WTC11 (cell line): Measurements from ENCODE around the gene SLC35B4.

Experiments
- FOXK1 ChIP-seq: sonication (generic); formaldehyde crosslinking; IDR thresholded peaks from 2 replicates; pipeline ENCODE4 v1.8.0; 2022; ENCODE audit warnings: mild to moderate bottlenecking, moderate library complexity, missing genetic modification reagents
- NFYB ChIP-seq: sonication (generic); formaldehyde crosslinking; conservative IDR thresholded peaks from 2 replicates; pipeline ENCODE4 v1.8.0; 2022; ENCODE audit warnings: low read depth, missing genetic modification reagents
- SMAD3 ChIP-seq: sonication (generic); formaldehyde crosslinking; IDR thresholded peaks from 2 replicates; pipeline ENCODE4 v1.8.0; 2022; ENCODE audit warnings: missing genetic modification reagents, mild to moderate bottlenecking, borderline replicate concordance
- TEAD4 ChIP-seq: sonication (generic); formaldehyde crosslinking; IDR thresholded peaks from 2 replicates; pipeline ENCODE4 v1.8.0; 2022; ENCODE audit warnings: mild to moderate bottlenecking, missing genetic modification reagents
- TF ChIP-seq, protein P1 (sequence below): sonication (generic); formaldehyde crosslinking; IDR thresholded peaks from 2 replicates; pipeline ENCODE4 v1.8.0; 2022; ENCODE audit warnings: missing genetic modification reagents
- TF ChIP-seq, protein P2 (sequence below): sonication (generic); formaldehyde crosslinking; IDR thresholded peaks from 2 replicates; pipeline ENCODE4 v1.8.1; 2022; ENCODE audit warnings: mild to moderate bottlenecking, moderate library complexity, missing genetic modification reagents
- TF ChIP-seq, protein P3 (sequence below): fragments of 200-600 bp; IDR thresholded peaks from 2 replicates; pipeline ENCODE4 v1.8.0; 2022; ENCODE audit warnings: antibody characterized with exemption
- TF ChIP-seq, protein P4 (sequence below): sonication (generic); formaldehyde crosslinking; IDR thresholded peaks from 2 replicates; pipeline ENCODE4 v1.8.1; 2023; ENCODE audit warnings: mild to moderate bottlenecking, missing genetic modification reagents, moderate library complexity

DNA sequence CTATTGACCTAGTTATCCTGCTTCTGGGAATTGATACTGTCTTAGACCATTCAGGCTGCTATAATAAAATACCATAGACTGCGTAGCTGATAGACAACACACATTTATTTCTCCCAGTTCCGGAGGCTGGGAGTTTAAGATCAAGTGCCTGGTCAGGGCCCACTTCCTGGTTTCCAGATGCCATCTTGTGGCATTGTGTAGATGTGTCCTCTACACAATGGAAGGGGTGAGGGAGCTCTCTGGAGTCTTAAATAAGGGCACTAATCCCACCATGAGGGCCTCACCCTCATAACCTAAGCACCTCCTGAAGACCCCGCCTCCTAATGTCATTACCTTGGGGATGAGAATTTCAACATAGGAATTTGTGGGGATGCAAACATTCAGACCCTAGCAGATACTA, 62.4 kb downstream of the SLC35B4 start:
- TF ChIP-seq SMAD3 (CRISPR knock-in tag) (no peak), FOXK1 (CRISPR knock-in tag) (no peak), NFYB (CRISPR knock-in tag) (no peak), TEAD4 (CRISPR knock-in tag) (no peak)
- TF ChIP-seq, protein P1, sequence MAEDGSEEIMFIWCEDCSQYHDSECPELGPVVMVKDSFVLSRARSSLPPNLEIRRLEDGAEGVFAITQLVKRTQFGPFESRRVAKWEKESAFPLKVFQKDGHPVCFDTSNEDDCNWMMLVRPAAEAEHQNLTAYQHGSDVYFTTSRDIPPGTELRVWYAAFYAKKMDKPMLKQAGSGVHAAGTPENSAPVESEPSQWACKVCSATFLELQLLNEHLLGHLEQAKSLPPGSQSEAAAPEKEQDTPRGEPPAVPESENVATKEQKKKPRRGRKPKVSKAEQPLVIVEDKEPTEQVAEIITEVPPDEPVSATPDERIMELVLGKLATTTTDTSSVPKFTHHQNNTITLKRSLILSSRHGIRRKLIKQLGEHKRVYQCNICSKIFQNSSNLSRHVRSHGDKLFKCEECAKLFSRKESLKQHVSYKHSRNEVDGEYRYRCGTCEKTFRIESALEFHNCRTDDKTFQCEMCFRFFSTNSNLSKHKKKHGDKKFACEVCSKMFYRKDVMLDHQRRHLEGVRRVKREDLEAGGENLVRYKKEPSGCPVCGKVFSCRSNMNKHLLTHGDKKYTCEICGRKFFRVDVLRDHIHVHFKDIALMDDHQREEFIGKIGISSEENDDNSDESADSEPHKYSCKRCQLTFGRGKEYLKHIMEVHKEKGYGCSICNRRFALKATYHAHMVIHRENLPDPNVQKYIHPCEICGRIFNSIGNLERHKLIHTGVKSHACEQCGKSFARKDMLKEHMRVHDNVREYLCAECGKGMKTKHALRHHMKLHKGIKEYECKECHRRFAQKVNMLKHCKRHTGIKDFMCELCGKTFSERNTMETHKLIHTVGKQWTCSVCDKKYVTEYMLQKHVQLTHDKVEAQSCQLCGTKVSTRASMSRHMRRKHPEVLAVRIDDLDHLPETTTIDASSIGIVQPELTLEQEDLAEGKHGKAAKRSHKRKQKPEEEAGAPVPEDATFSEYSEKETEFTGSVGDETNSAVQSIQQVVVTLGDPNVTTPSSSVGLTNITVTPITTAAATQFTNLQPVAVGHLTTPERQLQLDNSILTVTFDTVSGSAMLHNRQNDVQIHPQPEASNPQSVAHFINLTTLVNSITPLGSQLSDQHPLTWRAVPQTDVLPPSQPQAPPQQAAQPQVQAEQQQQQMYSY (CRISPR knock-in tag): no peak
- TF ChIP-seq, protein P2, sequence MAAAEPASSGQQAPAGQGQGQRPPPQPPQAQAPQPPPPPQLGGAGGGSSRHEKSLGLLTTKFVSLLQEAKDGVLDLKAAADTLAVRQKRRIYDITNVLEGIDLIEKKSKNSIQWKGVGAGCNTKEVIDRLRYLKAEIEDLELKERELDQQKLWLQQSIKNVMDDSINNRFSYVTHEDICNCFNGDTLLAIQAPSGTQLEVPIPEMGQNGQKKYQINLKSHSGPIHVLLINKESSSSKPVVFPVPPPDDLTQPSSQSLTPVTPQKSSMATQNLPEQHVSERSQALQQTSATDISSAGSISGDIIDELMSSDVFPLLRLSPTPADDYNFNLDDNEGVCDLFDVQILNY (CRISPR knock-in tag): no peak
- TF ChIP-seq, protein P3, sequence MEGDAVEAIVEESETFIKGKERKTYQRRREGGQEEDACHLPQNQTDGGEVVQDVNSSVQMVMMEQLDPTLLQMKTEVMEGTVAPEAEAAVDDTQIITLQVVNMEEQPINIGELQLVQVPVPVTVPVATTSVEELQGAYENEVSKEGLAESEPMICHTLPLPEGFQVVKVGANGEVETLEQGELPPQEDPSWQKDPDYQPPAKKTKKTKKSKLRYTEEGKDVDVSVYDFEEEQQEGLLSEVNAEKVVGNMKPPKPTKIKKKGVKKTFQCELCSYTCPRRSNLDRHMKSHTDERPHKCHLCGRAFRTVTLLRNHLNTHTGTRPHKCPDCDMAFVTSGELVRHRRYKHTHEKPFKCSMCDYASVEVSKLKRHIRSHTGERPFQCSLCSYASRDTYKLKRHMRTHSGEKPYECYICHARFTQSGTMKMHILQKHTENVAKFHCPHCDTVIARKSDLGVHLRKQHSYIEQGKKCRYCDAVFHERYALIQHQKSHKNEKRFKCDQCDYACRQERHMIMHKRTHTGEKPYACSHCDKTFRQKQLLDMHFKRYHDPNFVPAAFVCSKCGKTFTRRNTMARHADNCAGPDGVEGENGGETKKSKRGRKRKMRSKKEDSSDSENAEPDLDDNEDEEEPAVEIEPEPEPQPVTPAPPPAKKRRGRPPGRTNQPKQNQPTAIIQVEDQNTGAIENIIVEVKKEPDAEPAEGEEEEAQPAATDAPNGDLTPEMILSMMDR: no peak
- TF ChIP-seq, protein P4, sequence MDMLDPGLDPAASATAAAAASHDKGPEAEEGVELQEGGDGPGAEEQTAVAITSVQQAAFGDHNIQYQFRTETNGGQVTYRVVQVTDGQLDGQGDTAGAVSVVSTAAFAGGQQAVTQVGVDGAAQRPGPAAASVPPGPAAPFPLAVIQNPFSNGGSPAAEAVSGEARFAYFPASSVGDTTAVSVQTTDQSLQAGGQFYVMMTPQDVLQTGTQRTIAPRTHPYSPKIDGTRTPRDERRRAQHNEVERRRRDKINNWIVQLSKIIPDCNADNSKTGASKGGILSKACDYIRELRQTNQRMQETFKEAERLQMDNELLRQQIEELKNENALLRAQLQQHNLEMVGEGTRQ (CRISPR knock-in tag): no peak
